ENCODE data around the gene ARSA. TPM values are rescaled to one million over a fixed set of nuclear protein-coding genes. Genes with fewer than 3 reads are reported as not detected.

Gene ARSA
- total and polyA plus RNA-seq, 4 donors: 6.8 to 28.0 (median 15.8) TPM

DNA sequence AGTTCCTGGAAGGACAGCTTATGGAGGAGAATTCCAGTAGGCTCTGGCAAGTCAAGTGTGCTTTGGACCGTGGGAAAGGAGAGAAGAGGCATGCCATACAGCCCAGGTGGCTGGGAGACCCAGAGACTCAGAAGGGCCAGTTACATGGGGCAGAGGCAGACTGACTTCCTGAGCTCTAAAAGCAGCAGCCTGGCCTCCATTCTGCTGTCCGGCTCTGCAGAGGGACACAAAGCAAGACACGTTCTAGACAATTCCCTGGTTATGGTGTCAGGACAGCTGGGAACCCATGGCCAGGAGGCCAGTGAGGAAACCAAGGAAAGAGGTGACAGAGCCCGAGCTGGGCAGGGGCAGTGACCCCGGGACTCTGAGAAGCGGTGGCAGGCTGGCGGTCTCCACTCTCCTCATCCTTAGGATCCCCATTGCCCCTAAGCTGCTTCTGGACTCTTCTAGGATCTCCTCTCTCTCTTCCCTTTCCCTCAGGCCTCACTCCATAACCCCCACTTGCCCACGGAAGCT lies 52.5 kb downstream of the ARSA start:
- Histone ChIP-seq H3K9me3 (ENCODE audit: control insufficient read depth in 4 of 4, low read length in 3 of 4) (no peaks in the 10 kb centered on the region), H3K4me1 (ENCODE audit: control insufficient read depth in 4 of 4, insufficient read depth in 4 of 4, low read length in 3 of 4) (peaks cover 0 to 16% (median 13%) of the 10 kb centered on the region in 4 donors), H3K36me3 (ENCODE audit: control insufficient read depth in 4 of 4, insufficient read depth in 3 of 4, low read depth in 1 of 4, low read length in 3 of 4) (peaks cover 0 to 11% (median under 1%) of the 10 kb centered on the region in 4 donors), H3K9ac (ENCODE audit: low read depth in 1 of 2, low read length in 2 of 2) (no peak overlapping the region), H3K27me3 (ENCODE audit: control insufficient read depth in 4 of 4, insufficient read depth in 4 of 4, low read length in 3 of 4) (no peaks in the 10 kb centered on the region), H3K27ac (ENCODE audit: low read depth in 1 of 2, low read length in 2 of 2) (no peak overlapping the region), H3K4me3 (ENCODE audit: low read depth in 1 of 3, low read length in 3 of 3) (no peak overlapping the region)
- TF ChIP-seq, protein P1, sequence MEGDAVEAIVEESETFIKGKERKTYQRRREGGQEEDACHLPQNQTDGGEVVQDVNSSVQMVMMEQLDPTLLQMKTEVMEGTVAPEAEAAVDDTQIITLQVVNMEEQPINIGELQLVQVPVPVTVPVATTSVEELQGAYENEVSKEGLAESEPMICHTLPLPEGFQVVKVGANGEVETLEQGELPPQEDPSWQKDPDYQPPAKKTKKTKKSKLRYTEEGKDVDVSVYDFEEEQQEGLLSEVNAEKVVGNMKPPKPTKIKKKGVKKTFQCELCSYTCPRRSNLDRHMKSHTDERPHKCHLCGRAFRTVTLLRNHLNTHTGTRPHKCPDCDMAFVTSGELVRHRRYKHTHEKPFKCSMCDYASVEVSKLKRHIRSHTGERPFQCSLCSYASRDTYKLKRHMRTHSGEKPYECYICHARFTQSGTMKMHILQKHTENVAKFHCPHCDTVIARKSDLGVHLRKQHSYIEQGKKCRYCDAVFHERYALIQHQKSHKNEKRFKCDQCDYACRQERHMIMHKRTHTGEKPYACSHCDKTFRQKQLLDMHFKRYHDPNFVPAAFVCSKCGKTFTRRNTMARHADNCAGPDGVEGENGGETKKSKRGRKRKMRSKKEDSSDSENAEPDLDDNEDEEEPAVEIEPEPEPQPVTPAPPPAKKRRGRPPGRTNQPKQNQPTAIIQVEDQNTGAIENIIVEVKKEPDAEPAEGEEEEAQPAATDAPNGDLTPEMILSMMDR (IDR thresholded peaks at IDR 0.05; ENCODE audit: low read depth, low read length, missing input control): no peak
- TF ChIP-seq GABPA (IDR thresholded peaks at IDR 0.05 in 1 of 2, conservative IDR thresholded peaks at IDR 0.05 in 1 of 2): no peak
- no peak for TF ChIP-seq SP1 (IDR thresholded peaks at IDR 0.05)
- TF ChIP-seq, protein P2, sequence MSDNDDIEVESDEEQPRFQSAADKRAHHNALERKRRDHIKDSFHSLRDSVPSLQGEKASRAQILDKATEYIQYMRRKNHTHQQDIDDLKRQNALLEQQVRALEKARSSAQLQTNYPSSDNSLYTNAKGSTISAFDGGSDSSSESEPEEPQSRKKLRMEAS (IDR thresholded peaks at IDR 0.05): no peak
- DNase-seq (ENCODE audit: low spot score): no peak
- WGBS: 92% methylated on average over 8 of the region's 8 CpGs

Small RNAs within 50 kb of the gene (small RNA-seq; reads per million reads assigned to genes)
- not detected for gene RF00019

Other genes starting within 250 kb of the ARSA start
- 10 to 100 TPM; 21.8 to 37.6 TPM for gene SBF1, start 153.1 kb downstream of the ARSA start, total RNA-seq
- 10 to 100 TPM in 1 of 2 donors, 1 to 10 TPM in 1; 8.3 to 11.0 TPM for gene SBF1, start 153.1 kb downstream of the ARSA start, polyA plus RNA-seq
- gene ADM2, start 146.6 kb downstream of the ARSA start, total RNA-seq: 1 to 10 TPM in 1 of 2 donors, under 1 TPM in 1; 0.79 to 1.8 TPM
- 1 to 10 TPM in 1 of 2 donors, under 1 TPM in 1; 0.89 to 2.8 TPM for gene ADM2, start 146.6 kb downstream of the ARSA start, polyA plus RNA-seq
- not detected for gene MIOX, start 141.3 kb downstream of the ARSA start, total RNA-seq
- gene MIOX, start 141.3 kb downstream of the ARSA start, polyA plus RNA-seq: not detected
- 10 to 100 TPM; 24.0 to 27.9 TPM for gene LMF2, start 120.5 kb downstream of the ARSA start, total RNA-seq
- gene LMF2, start 120.5 kb downstream of the ARSA start, polyA plus RNA-seq: 10 to 100 TPM; 16.7 to 35.6 TPM
- 10 to 100 TPM; 15.2 to 30.8 TPM for gene NCAPH2, start 119.9 kb downstream of the ARSA start, total RNA-seq
- 10 to 100 TPM; 12.0 to 12.5 TPM for gene NCAPH2, start 119.9 kb downstream of the ARSA start, polyA plus RNA-seq
- 1 to 10 TPM; 1.4 to 1.7 TPM for gene SCO2, start 102.6 kb downstream of the ARSA start, total RNA-seq
- gene SCO2, start 102.6 kb downstream of the ARSA start, polyA plus RNA-seq: 1 to 10 TPM; 1.9 to 2.9 TPM
- 100 to 1,000 TPM in 1 of 2 donors, 10 to 100 TPM in 1; 41.2 to 109 TPM for gene TYMP, start 98.1 kb downstream of the ARSA start, total RNA-seq
- gene TYMP, start 98.1 kb downstream of the ARSA start, polyA plus RNA-seq: 10 to 100 TPM; 34.0 to 89.8 TPM
- under 1 TPM in 1 of 2 donors, not detected in 1; 0.08 TPM for gene KLHDC7B, start 82.3 kb downstream of the ARSA start, total RNA-seq
- under 1 TPM; 0.08 to 0.16 TPM for gene KLHDC7B, start 82.3 kb downstream of the ARSA start, polyA plus RNA-seq
- gene SYCE3, start 65.2 kb downstream of the ARSA start, total RNA-seq: 1 to 10 TPM in 1 of 2 donors, not detected in 1; 2.2 TPM
- under 1 TPM in 1 of 2 donors, not detected in 1; 0.45 TPM for gene SYCE3, start 65.2 kb downstream of the ARSA start, polyA plus RNA-seq
- gene CPT1B, start 49.7 kb downstream of the ARSA start, total RNA-seq: 10 to 100 TPM in 1 of 2 donors, 1 to 10 TPM in 1; 3.0 to 13.6 TPM
- gene CPT1B, start 49.7 kb downstream of the ARSA start, polyA plus RNA-seq: 1 to 10 TPM; 4.0 to 5.7 TPM
- gene CHKB, start 45.3 kb downstream of the ARSA start, total RNA-seq: 10 to 100 TPM; 18.4 to 24.2 TPM
- 10 to 100 TPM; 17.9 to 22.9 TPM for gene CHKB, start 45.3 kb downstream of the ARSA start, polyA plus RNA-seq
- gene MAPK8IP2, start 27.4 kb downstream of the ARSA start, total RNA-seq: under 1 TPM; 0.09 to 0.17 TPM
- gene MAPK8IP2, start 27.4 kb downstream of the ARSA start, polyA plus RNA-seq: under 1 TPM; 0.04 to 0.37 TPM
- 1 to 10 TPM; 5.1 to 10.0 TPM for gene SHANK3, start 44.7 kb upstream of the ARSA start, total RNA-seq
- 1 to 10 TPM; 1.1 to 6.4 TPM for gene SHANK3, start 44.7 kb upstream of the ARSA start, polyA plus RNA-seq
- gene ACR, start 110.1 kb upstream of the ARSA start, total RNA-seq: under 1 TPM; 0.09 to 0.17 TPM
- gene ACR, start 110.1 kb upstream of the ARSA start, polyA plus RNA-seq: under 1 TPM; 0.07 to 0.14 TPM
- gene RABL2B, start 155.5 kb upstream of the ARSA start, total RNA-seq: 1 to 10 TPM; 4.2 to 4.5 TPM
- gene RABL2B, start 155.5 kb upstream of the ARSA start, polyA plus RNA-seq: 1 to 10 TPM; 6.5 to 6.7 TPM